ENCODE results near the gene TSPAN7.

Gene TSPAN7

GRCh38 chrX:38610849-38611248 lies 49.5 kb downstream of the TSPAN7 start:
- Histone ChIP-seq H2AFZ (ENCODE audit: low read depth, low read length, severe bottlenecking) (no peak overlapping the region), H3F3A (ENCODE audit: insufficient read depth) (no peaks in the 10 kb centered on the region), H3K36me3 (ENCODE audit: low read length) (no peaks in the 10 kb centered on the region), H3K4me2 (ENCODE audit: low read depth, low read length, poor library complexity, severe bottlenecking) (no peak overlapping the region), H3K9ac (ENCODE audit: low read length) (no peak overlapping the region), H3K27me3 (ENCODE audit: low read length) (no peaks in the 10 kb centered on the region), H3K9me2 (replicated peaks; ENCODE audit: insufficient read depth, low read length) (no peaks in the 10 kb centered on the region), H4K20me1 (ENCODE audit: low read depth, low read length) (no peaks in the 10 kb centered on the region), H3K79me2 (ENCODE audit: insufficient read depth, low read length) (no peaks in the 10 kb centered on the region), H3K9me3 (ENCODE audit: insufficient read depth, low read length) (no peaks in the 10 kb centered on the region), H3K4me3 (ENCODE audit: insufficient read depth, low read length, poor library complexity, severe bottlenecking) (no peak overlapping the region), H3K27ac (ENCODE audit: low read depth, low read length) (no peak overlapping the region)
- TF ChIP-seq CTCF (IDR thresholded peaks at IDR 0.05; ENCODE audit: insufficient read depth, low read length, poor library complexity, severe bottlenecking), result no peak
- TF ChIP-seq EZH2phosphoT487 (conservative IDR thresholded peaks at IDR 0.05; ENCODE audit: low read length), result no peak

GRCh38 chrX:38612281-38612680 lies 50.9 kb downstream of the TSPAN7 start:
- Histone ChIP-seq H2AFZ (ENCODE audit: low read depth, low read length, severe bottlenecking) (no peak overlapping the region), H3K36me3 (ENCODE audit: low read length) (no peaks in the 10 kb centered on the region), H3K4me2 (ENCODE audit: low read depth, low read length, poor library complexity, severe bottlenecking) (no peak overlapping the region)

GRCh38 chrX:38614485-38614884 lies 53.1 kb downstream of the TSPAN7 start:
- H3F3A ChIP-seq (ENCODE audit: insufficient read depth), result no peaks in the 10 kb centered on the region
- no peaks in the 10 kb centered on the region for H3K79me2 ChIP-seq (ENCODE audit: insufficient read depth, low read length)
- no peaks in the 10 kb centered on the region for H3K27me3 ChIP-seq (ENCODE audit: low read length)
- H3K9me3 ChIP-seq (ENCODE audit: insufficient read depth, low read length), result no peaks in the 10 kb centered on the region
- TF ChIP-seq CTCF (IDR thresholded peaks at IDR 0.05; ENCODE audit: insufficient read depth, low read length, poor library complexity, severe bottlenecking) (no peak), EZH2phosphoT487 (conservative IDR thresholded peaks at IDR 0.05; ENCODE audit: low read length) (no peak)
- no peak overlapping the region for H2AFZ ChIP-seq (ENCODE audit: low read depth, low read length, severe bottlenecking)
- H3K9me2 ChIP-seq (replicated peaks; ENCODE audit: insufficient read depth, low read length), result no peaks in the 10 kb centered on the region
- no peak overlapping the region for H3K9ac ChIP-seq (ENCODE audit: low read length)
- no peak overlapping the region for H3K27ac ChIP-seq (ENCODE audit: low read depth, low read length)
- no peak overlapping the region for H3K4me3 ChIP-seq (ENCODE audit: insufficient read depth, low read length, poor library complexity, severe bottlenecking)
- no peak overlapping the region for H3K4me2 ChIP-seq (ENCODE audit: low read depth, low read length, poor library complexity, severe bottlenecking)
- H3K36me3 ChIP-seq (ENCODE audit: low read length), result no peaks in the 10 kb centered on the region
- H4K20me1 ChIP-seq (ENCODE audit: low read depth, low read length), result no peaks in the 10 kb centered on the region

More at GRCh38 chrX:38612281-38612680, 50.9 kb downstream of the TSPAN7 start:
- Histone ChIP-seq H3K4me3 (ENCODE audit: insufficient read depth, low read length, poor library complexity, severe bottlenecking) (no peak overlapping the region), H3K9me3 (ENCODE audit: insufficient read depth, low read length) (no peaks in the 10 kb centered on the region), H3K9me2 (replicated peaks; ENCODE audit: insufficient read depth, low read length) (no peaks in the 10 kb centered on the region), H4K20me1 (ENCODE audit: low read depth, low read length) (no peaks in the 10 kb centered on the region), H3K27ac (ENCODE audit: low read depth, low read length) (no peak overlapping the region), H3K9ac (ENCODE audit: low read length) (no peak overlapping the region), H3K79me2 (ENCODE audit: insufficient read depth, low read length) (no peaks in the 10 kb centered on the region), H3K27me3 (ENCODE audit: low read length) (no peaks in the 10 kb centered on the region), H3F3A (ENCODE audit: insufficient read depth) (no peaks in the 10 kb centered on the region)
- no peak for TF ChIP-seq CTCF (IDR thresholded peaks at IDR 0.05; ENCODE audit: insufficient read depth, low read length, poor library complexity, severe bottlenecking)
- TF ChIP-seq EZH2phosphoT487 (conservative IDR thresholded peaks at IDR 0.05; ENCODE audit: low read length), result no peak
